GM21367 (cell line): ENCODE data around the gene COX10.
"Not testable (repeated sequence)": the region's sequence is repeated elsewhere in the genome, so short reads cannot be mapped to it uniquely, and the experiment has no call there.

Experiments
- ATAC-seq: cut with Tn5 transposase; IDR thresholded peaks from one replicate; pipeline ENCODE4 v1.9.1; 2021; ENCODE audit not compliant: unreplicated experiment

Gene COX10

DNA sequence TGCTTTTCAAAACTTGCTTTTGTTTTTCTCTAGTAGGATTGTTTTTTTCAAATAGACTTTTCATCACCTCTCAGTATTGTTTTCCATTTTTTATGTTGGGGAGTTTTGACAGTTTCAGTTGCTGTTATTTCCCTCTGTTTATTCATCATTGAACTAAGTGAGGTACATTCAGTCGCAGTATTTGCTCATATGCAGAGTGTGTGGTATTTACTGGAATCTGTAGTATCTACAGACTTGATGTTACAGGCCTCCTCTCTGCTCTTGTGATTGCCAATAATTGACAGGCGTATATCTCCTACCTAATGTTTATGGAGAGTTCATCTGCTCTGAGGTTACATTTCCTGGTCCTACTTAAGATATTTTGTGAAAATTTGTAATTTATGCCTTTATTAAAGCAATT is 49.6 kb downstream of the COX10 start:
- ATAC-seq, result no peak

DNA sequence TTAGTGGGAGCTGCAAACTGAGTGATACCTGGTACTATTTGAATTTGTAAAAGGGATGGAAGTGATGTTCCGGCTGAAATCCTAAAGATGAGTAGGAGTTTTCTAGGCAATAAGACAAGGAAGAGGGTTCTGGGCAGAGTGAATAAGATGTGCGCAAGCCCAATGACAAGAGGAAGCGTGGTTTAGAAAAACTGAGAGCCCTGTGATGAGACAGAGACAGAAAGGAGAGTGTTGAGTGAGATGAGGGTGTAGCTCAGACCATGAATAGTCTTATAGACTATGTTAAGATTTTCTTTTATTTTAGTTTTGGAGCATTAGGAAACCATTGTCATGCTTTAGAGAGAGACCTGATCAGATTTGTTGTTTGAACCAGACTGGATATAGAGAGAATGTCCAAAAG is 50.2 kb downstream of the COX10 start:
- no peak for ATAC-seq

- no peak for ATAC-seq
Measured at GRCh38 chr17:14121952-14122351, 52.6 kb downstream of the COX10 start.

- ATAC-seq, result no peak
Measured at GRCh38 chr17:14123619-14124278, 54.4 kb downstream of the COX10 start.

- no peak for ATAC-seq
Measured at GRCh38 chr17:14124854-14125253, 55.5 kb downstream of the COX10 start.

GRCh38 chr17:14125518-14126137 is 56.3 kb downstream of the COX10 start:
- no peak for ATAC-seq

DNA sequence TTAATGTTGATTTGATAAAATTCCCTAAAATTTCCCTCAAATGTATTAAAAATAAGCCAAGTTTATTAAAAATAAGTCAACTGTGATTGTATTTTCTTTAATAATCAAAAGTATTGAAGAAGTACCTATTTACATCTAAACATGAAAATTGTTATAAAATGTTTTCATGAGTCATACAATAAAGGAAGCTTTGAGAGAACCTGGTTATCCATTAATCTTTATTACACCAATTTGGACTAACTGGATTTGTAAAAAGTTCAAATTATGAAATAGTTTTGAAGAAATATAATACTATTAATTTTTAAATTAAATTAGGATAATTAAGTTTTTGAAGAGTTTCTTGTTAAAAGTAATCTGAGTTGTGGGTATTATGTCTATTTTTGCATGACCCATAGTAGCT is 63.8 kb downstream of the COX10 start:
- no peak for ATAC-seq

DNA sequence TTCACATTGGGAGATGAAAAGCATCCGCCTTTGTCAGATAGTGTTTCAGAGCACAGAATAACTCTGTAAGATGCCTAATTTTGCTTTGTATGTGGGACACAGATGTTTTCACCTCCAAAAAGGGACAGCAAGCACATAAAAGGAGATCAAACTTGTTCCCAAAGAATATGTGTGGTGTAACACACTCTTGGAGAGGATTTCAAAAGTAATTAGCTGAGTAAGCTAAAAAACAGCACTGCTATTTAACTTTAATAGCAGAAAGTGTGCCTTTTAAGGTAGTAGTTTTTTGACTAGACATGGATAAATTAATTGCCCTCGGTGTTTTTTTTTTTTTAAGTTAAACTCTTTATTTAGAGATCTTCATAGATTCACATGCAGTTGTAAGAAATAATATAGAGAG is 65.2 kb downstream of the COX10 start:
- no peak for ATAC-seq

DNA sequence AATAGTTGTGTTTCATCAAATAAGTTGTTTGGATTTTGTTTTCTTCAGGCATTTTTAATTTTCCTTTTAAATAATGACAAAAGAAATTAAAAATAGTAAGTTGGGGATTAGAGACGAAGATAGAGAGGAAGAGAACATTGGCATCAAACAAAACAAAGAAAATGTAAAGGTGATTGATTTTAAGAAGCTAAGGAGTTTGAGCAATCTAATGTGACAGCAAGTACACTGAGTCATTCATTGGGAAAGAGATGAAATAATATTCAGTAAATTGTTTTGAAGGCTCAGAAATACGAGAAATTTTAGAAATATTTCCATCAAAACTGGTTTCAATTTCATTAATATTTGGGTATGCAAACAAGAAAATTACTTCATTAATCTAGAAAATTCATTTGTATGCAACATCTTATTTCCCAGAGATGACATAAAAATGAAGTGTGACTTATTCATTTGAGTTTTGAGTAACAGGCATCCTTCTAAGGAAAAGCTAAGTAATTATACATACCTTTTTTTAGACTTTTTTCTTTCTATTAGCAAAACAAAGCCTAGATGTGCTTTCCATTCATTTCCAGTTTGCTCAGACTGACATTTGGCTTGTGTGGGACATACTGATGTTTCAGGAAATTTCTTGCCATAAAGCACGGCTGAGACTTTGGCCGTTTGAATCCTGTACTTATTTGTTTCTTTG is 66.7 kb downstream of the COX10 start:
- ATAC-seq, result no peak

GRCh38 chr17:14138649-14139048 is 69.3 kb downstream of the COX10 start:
- no peak for ATAC-seq

DNA sequence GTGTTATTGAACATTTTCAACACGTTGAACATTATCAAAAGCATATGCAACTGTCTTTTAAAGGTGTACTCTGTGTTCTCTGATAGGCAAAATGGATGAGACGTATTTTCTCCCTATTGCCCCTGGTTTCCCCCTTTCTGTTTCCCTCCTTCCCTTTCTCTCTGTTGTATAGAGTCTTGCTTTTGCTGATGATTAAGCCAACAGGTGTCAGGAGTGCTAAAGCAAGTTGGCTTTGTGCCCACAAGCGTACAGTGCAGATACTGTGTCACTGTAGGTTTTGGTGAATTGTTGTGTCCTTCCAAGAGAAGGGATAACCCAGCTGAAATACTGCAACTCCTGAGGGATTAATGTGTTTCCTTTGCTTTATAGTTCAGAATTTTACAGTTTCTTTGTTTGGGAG is 74.4 kb downstream of the COX10 start:
- ATAC-seq, result no peak

- ATAC-seq, result no peak
Measured at GRCh38 chr17:14144508-14144907, 75.2 kb downstream of the COX10 start.

- ATAC-seq, result no peak
Measured at GRCh38 chr17:14149751-14150150, 80.4 kb downstream of the COX10 start.

DNA sequence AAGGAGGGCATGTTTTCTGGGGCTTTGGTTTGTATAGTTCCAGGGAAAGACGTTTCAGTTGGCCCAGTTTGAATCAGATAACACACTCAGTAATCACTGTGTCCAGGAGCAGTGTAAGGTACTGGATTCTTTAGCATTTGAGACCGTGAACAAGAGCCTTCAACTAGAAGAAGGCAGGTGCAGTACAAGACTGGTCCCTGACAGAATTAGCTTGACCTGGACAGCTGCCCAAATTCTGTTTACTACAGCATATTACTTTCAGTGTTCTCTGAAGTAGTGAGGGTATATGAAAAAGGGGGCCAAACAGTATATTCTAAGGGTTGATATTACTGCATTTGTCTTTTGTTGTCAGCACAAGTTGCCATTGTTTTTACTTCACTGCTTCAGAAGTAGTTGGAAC is 81.3 kb downstream of the COX10 start:
- no peak for ATAC-seq

DNA sequence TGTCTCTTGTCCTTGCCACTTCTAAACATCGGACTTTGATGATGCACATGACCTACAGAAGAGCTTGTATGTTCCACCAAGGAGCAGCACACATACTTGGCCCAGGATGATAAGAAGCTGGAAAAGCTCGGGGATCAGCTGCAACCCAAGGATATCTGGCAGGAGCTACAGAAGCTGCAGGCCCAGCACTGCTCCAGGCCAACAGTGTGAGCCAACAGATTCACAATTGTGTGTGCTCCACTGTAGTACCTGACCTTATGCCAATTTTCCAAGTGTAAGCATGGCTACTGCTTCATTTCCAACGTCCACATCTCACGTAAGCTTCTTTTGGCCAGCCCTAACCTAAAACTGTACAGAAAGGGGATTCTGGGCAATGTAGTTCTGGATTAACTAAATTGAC is 83.4 kb downstream of the COX10 start:
- ATAC-seq, result no peak

GRCh38 chr17:14153374-14153773 is 84.1 kb downstream of the COX10 start:
- ATAC-seq, result no peak

DNA sequence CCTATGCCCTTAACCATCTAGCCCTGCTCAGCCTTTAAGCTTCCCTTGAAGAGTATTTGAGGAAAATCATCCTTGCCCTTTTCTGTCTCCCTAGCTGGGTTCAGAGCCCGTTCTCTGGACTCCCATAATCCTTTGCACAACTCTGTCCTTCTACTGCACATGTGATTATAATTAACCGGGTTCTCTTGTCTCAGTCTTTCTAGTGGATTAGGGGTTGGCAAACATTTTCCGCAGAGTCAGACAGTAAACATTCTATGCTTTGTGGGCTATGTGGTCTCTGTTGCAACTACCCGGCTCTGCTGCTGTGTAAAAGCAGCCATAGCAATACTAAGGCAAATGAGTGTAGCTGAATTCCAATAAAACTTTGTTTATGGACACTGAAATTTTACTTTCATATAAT is 87.4 kb downstream of the COX10 start:
- no peak for ATAC-seq

DNA sequence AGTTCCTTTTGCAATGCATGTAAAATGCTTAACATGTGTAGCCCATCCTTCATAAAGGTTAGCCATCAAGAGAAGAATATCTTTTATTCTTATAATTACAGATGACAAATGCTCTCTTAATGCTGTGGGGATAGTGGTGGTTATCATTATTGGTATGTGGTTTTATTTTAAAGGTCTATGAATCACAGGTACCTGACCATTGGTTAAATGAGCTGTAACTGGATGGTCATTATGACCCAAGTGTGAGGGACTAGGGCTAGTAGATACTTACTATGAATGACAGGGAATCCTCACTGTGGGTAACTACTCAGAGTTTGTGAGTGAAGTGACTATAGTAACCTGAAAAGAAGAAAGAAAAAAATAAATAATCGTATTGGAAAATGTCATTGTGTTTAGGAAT is 88.5 kb downstream of the COX10 start:
- no peak for ATAC-seq

GRCh38 chr17:14158707-14159106 is 89.4 kb downstream of the COX10 start:
- ATAC-seq, result no peak

DNA sequence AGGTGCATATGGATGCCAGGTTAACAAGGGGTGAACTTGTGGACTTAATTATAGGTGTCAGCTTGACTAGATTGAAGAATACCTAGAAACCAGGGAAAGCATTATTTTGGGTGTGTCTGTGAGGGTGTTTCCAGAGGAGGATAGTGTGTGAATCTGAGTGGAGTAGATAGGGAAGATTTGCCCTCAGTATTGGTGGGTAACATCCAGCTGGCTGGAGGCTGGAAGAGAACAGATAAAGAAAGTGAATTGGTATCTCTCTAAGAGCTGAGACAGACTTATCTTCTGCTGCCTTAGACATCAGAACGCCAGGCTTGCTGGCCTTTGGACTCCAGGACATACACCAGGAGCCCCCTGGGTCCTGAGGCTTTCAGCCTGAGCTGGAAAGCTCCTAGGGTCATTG is 92.1 kb downstream of the COX10 start:
- no peak for ATAC-seq

- no peak for ATAC-seq
Measured at GRCh38 chr17:14165616-14166015, 96.3 kb downstream of the COX10 start.

DNA sequence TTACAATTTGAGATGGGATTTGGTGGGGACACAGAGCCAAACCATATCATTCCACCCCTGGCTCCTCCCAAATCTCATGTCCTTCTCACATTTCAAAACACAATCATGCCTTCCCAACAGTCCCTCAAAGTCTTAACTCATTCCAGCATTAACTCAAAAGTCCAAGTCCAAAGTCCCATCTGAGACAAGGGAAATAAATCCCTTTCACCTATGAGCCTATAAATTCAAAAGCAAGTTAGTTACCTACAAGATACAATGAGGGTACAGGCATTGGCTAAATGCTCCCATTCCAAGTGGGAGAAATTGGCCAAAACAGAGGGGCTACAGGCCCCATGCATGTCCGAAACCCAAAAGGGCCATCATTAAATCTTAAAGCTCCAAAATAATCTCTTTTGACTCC is 98.5 kb downstream of the COX10 start:
- not testable (repeated sequence) for ATAC-seq

GRCh38 chr17:14168582-14168981 is 99.3 kb downstream of the COX10 start:
- no peak for ATAC-seq
